GM12801 (cell line): ENCODE results near the gene ZNF107.

Experiments
- CTCF ChIP-seq: IDR thresholded peaks from one replicate; pipeline ENCODE4 v1.5.1; 2011; ENCODE audit warnings: control low read depth; ENCODE audit not compliant: insufficient read length; ENCODE audit errors: extremely low read depth

Gene ZNF107

GRCh38 chr7:64691831-64692230, 25.9 kb downstream of the ZNF107 start:
- no peak for TF ChIP-seq CTCF

GRCh38 chr7:64706625-64707292, 40.8 kb downstream of the ZNF107 start:
- no peak for TF ChIP-seq CTCF

- TF ChIP-seq CTCF = no peak
Measured at GRCh38 chr7:64729089-64729848, 63.3 kb downstream of the ZNF107 start.

- no peak for TF ChIP-seq CTCF
Measured at GRCh38 chr7:64733550-64734240, 67.8 kb downstream of the ZNF107 start.

GRCh38 chr7:64736575-64736974, 70.6 kb downstream of the ZNF107 start:
- no peak for TF ChIP-seq CTCF

GRCh38 chr7:64744680-64745079, 78.7 kb downstream of the ZNF107 start:
- TF ChIP-seq CTCF = no peak

GRCh38 chr7:64747802-64748201, 81.9 kb downstream of the ZNF107 start:
- TF ChIP-seq CTCF = no peak
